ENCODE results near the gene EPB41L3. TPM values are rescaled to one million over a fixed set of nuclear protein-coding genes. Genes with fewer than 3 reads are reported as not detected.

EPB41L3 gene
- total and polyA plus RNA-seq, 3 donors from 2014 or later = 152 to 403 (median 274) TPM

- no peak overlapping the region for H3K27ac ChIP-seq
Measured at GRCh38 chr18:5510135-5510846, 33.5 kb downstream of the EPB41L3 start.

GRCh38 chr18:5508821-5509220 is 35.0 kb downstream of the EPB41L3 start:
- Histone ChIP-seq H3K4me3 (no peak overlapping the region), H3K4me1 (peaks cover 4% of the 10 kb centered on the region), H3K27ac (no peak overlapping the region), H3K36me3 (ENCODE audit: low read depth, missing control alignments) (no peaks in the 10 kb centered on the region), H3K9me3 (no peaks in the 10 kb centered on the region), H3K27me3 (no peaks in the 10 kb centered on the region)
- 68 to 73% methylated on average over 2 of the region's 2 CpGs for WGBS, 2 donors
- TF ChIP-seq POLR2A (IDR thresholded peaks at IDR 0.05) (no peak), CTCF (IDR thresholded peaks at IDR 0.05) (no peak)
- no peak for DNase-seq
- intact Hi-C loops (cut with DNase I; ENCODE audit: low total_unique reads) = no loop called here

More at GRCh38 chr18:5510135-5510846, 33.5 kb downstream of the EPB41L3 start:
- Histone ChIP-seq H3K9me3 (no peaks in the 10 kb centered on the region), H3K27me3 (no peaks in the 10 kb centered on the region), H3K4me3 (no peak overlapping the region), H3K36me3 (ENCODE audit: low read depth, missing control alignments) (no peaks in the 10 kb centered on the region), H3K4me1 (peaks cover 11% of the 10 kb centered on the region)
- WGBS, 2 donors = 70 to 78% methylated on average over 7 of the region's 7 CpGs
- DNase-seq = no peak
- intact Hi-C loops (cut with DNase I; ENCODE audit: low total_unique reads) = no loop called here
- no peak for TF ChIP-seq CTCF (IDR thresholded peaks at IDR 0.05)
- TF ChIP-seq POLR2A (IDR thresholded peaks at IDR 0.05) = no peak

- no peak for DNase-seq
- H3K36me3 ChIP-seq (ENCODE audit: low read depth, missing control alignments) = no peaks in the 10 kb centered on the region
- H3K27ac ChIP-seq = peak overlapping the region in 1 of 2 donors; percentile 44
- H3K4me3 ChIP-seq = no peak overlapping the region
- no peaks in the 10 kb centered on the region for H3K27me3 ChIP-seq
- intact Hi-C loops (cut with DNase I; ENCODE audit: low total_unique reads) = no loop called here
- peaks cover 4% of the 10 kb centered on the region for H3K4me1 ChIP-seq
- no peak for TF ChIP-seq CTCF (IDR thresholded peaks at IDR 0.05)
- no peak for TF ChIP-seq POLR2A (IDR thresholded peaks at IDR 0.05)
- 37 to 48% methylated on average over 2 of the region's 2 CpGs for WGBS, 2 donors
- no peaks in the 10 kb centered on the region for H3K9me3 ChIP-seq
Measured at GRCh38 chr18:5507756-5508155, 36.0 kb downstream of the EPB41L3 start.

GRCh38 chr18:5506174-5506573 is 37.6 kb downstream of the EPB41L3 start:
- no peak overlapping the region for H3K27ac ChIP-seq
- no peak overlapping the region for H3K4me3 ChIP-seq
- H3K36me3 ChIP-seq (ENCODE audit: low read depth, missing control alignments) = no peaks in the 10 kb centered on the region
- 91 to 96% methylated on average over 8 of the region's 8 CpGs for WGBS, 2 donors
- no peaks in the 10 kb centered on the region for H3K9me3 ChIP-seq
- H3K4me1 ChIP-seq = peaks cover 4% of the 10 kb centered on the region
- no peaks in the 10 kb centered on the region for H3K27me3 ChIP-seq
- no peak for TF ChIP-seq POLR2A (IDR thresholded peaks at IDR 0.05)
- no peak for TF ChIP-seq CTCF (IDR thresholded peaks at IDR 0.05)
- intact Hi-C loops (cut with DNase I; ENCODE audit: low total_unique reads) = no loop called here
- no peak for DNase-seq

- DNase-seq = no peak
- Histone ChIP-seq H3K4me1 (peaks cover 4% of the 10 kb centered on the region), H3K36me3 (ENCODE audit: low read depth, missing control alignments) (no peaks in the 10 kb centered on the region), H3K9me3 (no peaks in the 10 kb centered on the region), H3K4me3 (no peak overlapping the region), H3K27ac (no peak overlapping the region), H3K27me3 (no peaks in the 10 kb centered on the region)
- intact Hi-C loops (cut with DNase I; ENCODE audit: low total_unique reads) = no loop called here
- TF ChIP-seq POLR2A (IDR thresholded peaks at IDR 0.05) = no peak
- no peak for TF ChIP-seq CTCF (IDR thresholded peaks at IDR 0.05)
Measured at GRCh38 chr18:5503740-5504139, 40.1 kb downstream of the EPB41L3 start.
